Left lung (tissue), 10 donors: Measurements from ENCODE around the gene LCORL. TPM values are rescaled to one million over a fixed set of nuclear protein-coding genes. Genes with fewer than 3 reads are reported as not detected.

Experiments
- ATAC-seq: fragments of 200-7000 bp; cut with Tn5 transposase; one replicate; pipeline ENCODE4 v1.9.1; 2020; ENCODE audit warnings: moderate library complexity
- DNase-seq, 4 donors: peaks; one replicate each; pipeline ENCODE4 v3.0.0-alpha.2; 2013 to 2020
- H3K27ac ChIP-seq, 2 donors: fragments of 200-600 bp; sonication (generic) in 1 of 2; one replicate each; pipeline versions ENCODE4 v1.5.0 to v1.8.0; 2020 to 2021
- H3K27me3 ChIP-seq, 2 donors: fragments of 200-600 bp; sonication (generic) in 1 of 2; one replicate each; pipeline versions ENCODE4 v1.5.0 to v1.8.0; 2020 to 2021
- H3K36me3 ChIP-seq, 2 donors: fragments of 200-600 bp; sonication (generic) in 1 of 2; one replicate each; pipeline versions ENCODE4 v1.5.0 to v1.8.0; 2020 to 2021
- H3K4me1 ChIP-seq, 2 donors: fragments of 200-600 bp; one replicate each; pipeline ENCODE4 v1.8.0; 2021
- H3K4me3 ChIP-seq, 2 donors: fragments of 200-600 bp; sonication (generic) in 1 of 2; one replicate each; pipeline versions ENCODE4 v1.5.0 to v1.8.0; 2020 to 2021; ENCODE audit warnings: mild to moderate bottlenecking in 1 of 2
- H3K9me3 ChIP-seq, 2 donors: fragments of 200-600 bp; sonication (generic) in 1 of 2; one replicate each; pipeline versions ENCODE4 v1.5.0 to v1.8.0; 2020 to 2021
- CTCF ChIP-seq, 2 donors: fragments of 200-600 bp; sonication (generic) in 1 of 2; IDR thresholded peaks; one replicate each; pipeline versions ENCODE4 v1.5.0 to v1.8.0; 2021; ENCODE audit warnings: antibody characterized with exemption in 2 of 2
- intact Hi-C, 2 donors: fragments of 100-400 bp; cut with DNase I; formaldehyde crosslinking; loops; one replicate each; pipeline versions ENCODE4 v1.11.2 to v1.14.2; 2022
- polyA plus RNA-seq, 6 donors: library from polyadenylated mRNA; unstranded; fragments of 120-200 nt; gene quantifications; one replicate each; pipeline ENCODE4 v1.2.1, GENCODE V29; 2013; ENCODE audit not compliant: insufficient read length in 6 of 6
- total RNA-seq, 2 donors: library from RNA; stranded (reverse); fragmentation: NEBNext Ultra II Directional; extraction: Animal tissue kit (Norgen Biotek cat#: 25700); gene quantifications; one replicate each; pipeline ENCODE4 v1.2.1, GENCODE V29; 2021
- donor health status: DM: no; HTN: yes; CAD: no.
- donor health status: DM: no; HTN: no; CAD: no.

Gene LCORL
- total and polyA plus RNA-seq, 8 donors, result 12.2 to 20.9 (median 17.5) TPM

- ATAC-seq (no peak), DNase-seq (no peak)
- intact Hi-C loops, result no loop called here
- Histone ChIP-seq H3K27me3 (no peaks in the 10 kb centered on the region), H3K36me3 (no peaks in the 10 kb centered on the region), H3K4me3 (no peak overlapping the region), H3K9me3 (no peaks in the 10 kb centered on the region), H3K4me1 (no peaks in the 10 kb centered on the region), H3K27ac (no peak overlapping the region)
- TF ChIP-seq CTCF (IDR thresholded peaks at IDR 0.05), result no peak
Measured at GRCh38 chr4:17962171-17962570, 59.4 kb downstream of the LCORL start.

DNA sequence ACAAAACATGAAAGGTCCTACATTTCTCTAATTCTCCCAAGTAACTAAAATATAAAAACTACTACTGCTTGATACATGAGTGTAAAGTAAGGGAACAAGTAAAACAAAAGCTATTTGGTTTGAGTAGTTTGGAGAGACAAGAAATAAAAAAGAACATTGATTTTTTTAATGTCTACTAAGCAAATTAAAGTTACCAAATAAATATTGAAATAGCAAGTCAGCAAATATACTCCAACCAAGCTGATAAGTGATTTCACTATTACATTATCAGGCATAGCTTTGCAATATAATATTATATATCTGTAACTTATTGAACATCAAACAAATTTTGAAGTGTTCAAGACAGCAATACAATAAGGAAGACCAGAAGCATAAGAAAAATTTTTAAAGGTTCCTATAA, 60.3 kb downstream of the LCORL start:
- ATAC-seq (no peak), DNase-seq (no peak)
- Histone ChIP-seq H3K9me3 (no peaks in the 10 kb centered on the region), H3K4me1 (no peaks in the 10 kb centered on the region), H3K27ac (no peak overlapping the region), H3K4me3 (no peak overlapping the region), H3K27me3 (no peaks in the 10 kb centered on the region), H3K36me3 (no peaks in the 10 kb centered on the region)
- intact Hi-C loops, result no loop called here
- TF ChIP-seq CTCF (IDR thresholded peaks at IDR 0.05), result no peak

GRCh38 chr4:17958181-17958580, 63.4 kb downstream of the LCORL start:
- intact Hi-C loops, result no loop called here
- no peak for ATAC-seq
- Histone ChIP-seq H3K4me3 (no peak overlapping the region), H3K36me3 (peaks cover 0 to 5% of the 10 kb centered on the region in 2 donors), H3K27ac (no peak overlapping the region), H3K4me1 (no peaks in the 10 kb centered on the region), H3K27me3 (no peaks in the 10 kb centered on the region), H3K9me3 (no peaks in the 10 kb centered on the region)
- no peak for DNase-seq
- no peak for TF ChIP-seq CTCF (IDR thresholded peaks at IDR 0.05)

DNA sequence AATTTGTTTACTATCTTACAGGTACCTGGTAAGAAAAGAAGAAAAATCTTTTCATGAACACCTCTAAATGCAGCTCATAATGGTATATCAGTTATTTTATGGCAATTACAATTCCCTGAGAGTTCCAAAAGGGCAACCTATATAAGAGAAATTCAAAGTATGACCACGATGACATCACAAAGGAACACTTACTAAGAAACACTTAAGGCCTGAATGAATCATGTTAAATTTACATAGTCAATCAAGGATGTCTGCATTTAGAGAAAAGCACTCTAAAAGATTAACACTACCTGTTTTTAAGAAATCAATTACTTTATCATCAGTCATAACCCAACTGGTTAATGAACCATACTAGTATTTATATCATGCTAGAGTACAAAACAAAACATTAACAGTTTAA, 63.9 kb downstream of the LCORL start:
- Histone ChIP-seq H3K36me3 (peaks cover 0 to 5% of the 10 kb centered on the region in 2 donors), H3K27ac (no peak overlapping the region), H3K4me1 (no peaks in the 10 kb centered on the region), H3K9me3 (no peaks in the 10 kb centered on the region), H3K27me3 (no peaks in the 10 kb centered on the region), H3K4me3 (no peak overlapping the region)
- intact Hi-C loops, result no loop called here
- DNase-seq (no peak), ATAC-seq (no peak)
- no peak for TF ChIP-seq CTCF (IDR thresholded peaks at IDR 0.05)

DNA sequence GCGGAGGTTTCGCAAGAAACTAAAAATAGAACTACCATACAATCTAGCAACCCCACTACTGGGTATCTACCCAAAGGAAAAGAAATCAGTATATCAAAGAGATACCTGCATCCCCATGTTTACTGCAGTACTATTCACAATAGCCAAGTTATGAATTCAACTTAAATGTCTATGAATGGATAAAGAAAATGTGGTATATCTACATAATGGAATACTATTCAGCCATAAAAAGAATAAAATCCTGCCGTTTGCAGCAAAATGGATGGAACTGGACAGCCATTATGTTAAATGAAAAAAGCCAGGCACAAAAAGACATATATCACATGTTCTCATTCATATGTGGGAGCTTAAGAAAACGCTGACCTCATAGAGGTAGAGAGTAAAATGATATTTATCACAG, 65.3 kb downstream of the LCORL start:
- Histone ChIP-seq H3K9me3 (no peaks in the 10 kb centered on the region), H3K27ac (no peak overlapping the region), H3K36me3 (peaks cover 0 to 5% of the 10 kb centered on the region in 2 donors), H3K4me1 (no peaks in the 10 kb centered on the region), H3K27me3 (no peaks in the 10 kb centered on the region), H3K4me3 (no peak overlapping the region)
- intact Hi-C loops, result no loop called here
- no peak for TF ChIP-seq CTCF (IDR thresholded peaks at IDR 0.05)
- ATAC-seq (no peak), DNase-seq (no peak)
